ENCODE measurements around the gene HSD17B2. TPM values are rescaled to one million over a fixed set of nuclear protein-coding genes. Genes with fewer than 3 reads are reported as not detected.
"Not testable (repeated sequence)": the region's sequence is repeated elsewhere in the genome, so short reads cannot be mapped to it uniquely, and the experiment has no call there.

HSD17B2 gene
- total and polyA plus RNA-seq, 5 donors from 2014 or later, result 0.06 TPM; not detected in 4

- H3K4me3 ChIP-seq (ENCODE audit: low read depth, low read length), result no peak overlapping the region
- Mint-ChIP-seq H3K27ac (no peak overlapping the region), H3K9me3 (peaks cover 0 to 3% (median 0%) of the 10 kb centered on the region in 7 donors), H3K4me1 (peaks cover 0 to 5% (median 0%) of the 10 kb centered on the region in 4 donors), H3K27me3 (peaks cover 4% of the 10 kb centered on the region), H3K36me3 (no peaks in the 10 kb centered on the region), H3K4me3 (no peak overlapping the region)
- H3K27ac ChIP-seq (ENCODE audit: insufficient read depth, low read length, poor library complexity, severe bottlenecking), result no peak overlapping the region
- DNase-seq, result no peak
- peaks cover 2% of the 10 kb centered on the region for H3K27me3 ChIP-seq (ENCODE audit: control insufficient read depth, insufficient read depth, low read length)
- H3K4me1 ChIP-seq (ENCODE audit: control insufficient read depth, insufficient read depth, low read length, poor library complexity, severe bottlenecking), result no peaks in the 10 kb centered on the region
- H3K9me3 ChIP-seq (ENCODE audit: control insufficient read depth in 2 of 2, low read length in 2 of 2), result no peaks in the 10 kb centered on the region
- ATAC-seq (ENCODE audit: low read depth in 2 of 2), result no peak
- no peaks in the 10 kb centered on the region for H3K36me3 ChIP-seq (ENCODE audit: control insufficient read depth, insufficient read depth, low read length)
Measured at GRCh38 chr16:82096641-82097040, 61.6 kb downstream of the HSD17B2 start.

GRCh38 chr16:82105107-82105506 is 70.1 kb downstream of the HSD17B2 start:
- Mint-ChIP-seq H3K27me3 (no peaks in the 10 kb centered on the region), H3K4me3 (no peak overlapping the region), H3K36me3 (no peaks in the 10 kb centered on the region), H3K27ac (no peak overlapping the region), H3K9me3 (peaks cover 0 to 1% (median 0%) of the 10 kb centered on the region in 7 donors), H3K4me1 (no peaks in the 10 kb centered on the region)
- DNase-seq, result no peak
- H3K4me1 ChIP-seq (ENCODE audit: control insufficient read depth, insufficient read depth, low read length, poor library complexity, severe bottlenecking), result no peaks in the 10 kb centered on the region
- no peaks in the 10 kb centered on the region for H3K36me3 ChIP-seq (ENCODE audit: control insufficient read depth, insufficient read depth, low read length)
- no peak overlapping the region for H3K4me3 ChIP-seq (ENCODE audit: low read depth, low read length)
- H3K27ac ChIP-seq (ENCODE audit: insufficient read depth, low read length, poor library complexity, severe bottlenecking), result no peak overlapping the region
- peaks cover 2% of the 10 kb centered on the region for H3K27me3 ChIP-seq (ENCODE audit: control insufficient read depth, insufficient read depth, low read length)
- no peaks in the 10 kb centered on the region for H3K9me3 ChIP-seq (ENCODE audit: control insufficient read depth in 2 of 2, low read length in 2 of 2)
- no peak for ATAC-seq (ENCODE audit: low read depth in 2 of 2)

- Histone ChIP-seq H3K27me3 (ENCODE audit: control insufficient read depth, insufficient read depth, low read length) (peaks cover 2% of the 10 kb centered on the region), H3K36me3 (ENCODE audit: control insufficient read depth, insufficient read depth, low read length) (no peaks in the 10 kb centered on the region), H3K27ac (ENCODE audit: insufficient read depth, low read length, poor library complexity, severe bottlenecking) (no peak overlapping the region), H3K9me3 (ENCODE audit: control insufficient read depth in 2 of 2, low read length in 2 of 2) (no peaks in the 10 kb centered on the region), H3K4me1 (ENCODE audit: control insufficient read depth, insufficient read depth, low read length, poor library complexity, severe bottlenecking) (no peaks in the 10 kb centered on the region), H3K4me3 (ENCODE audit: low read depth, low read length) (no peak overlapping the region)
- Mint-ChIP-seq H3K27me3 (no peaks in the 10 kb centered on the region), H3K9me3 (peaks cover 0 to 1% (median 0%) of the 10 kb centered on the region in 7 donors), H3K36me3 (no peaks in the 10 kb centered on the region), H3K4me3 (no peak overlapping the region), H3K27ac (no peak overlapping the region), H3K4me1 (no peaks in the 10 kb centered on the region)
- DNase-seq (no peak), ATAC-seq (ENCODE audit: low read depth in 2 of 2) (no peak)
Measured at GRCh38 chr16:82108100-82108499, 73.0 kb downstream of the HSD17B2 start.

GRCh38 chr16:82108774-82109173 is 73.7 kb downstream of the HSD17B2 start:
- H3K36me3 ChIP-seq (ENCODE audit: control insufficient read depth, insufficient read depth, low read length), result no peaks in the 10 kb centered on the region
- no peaks in the 10 kb centered on the region for H3K4me1 Mint-ChIP-seq
- peaks cover 0 to 1% (median 0%) of the 10 kb centered on the region in 7 donors for H3K9me3 Mint-ChIP-seq
- ATAC-seq (ENCODE audit: low read depth in 2 of 2), result no peak
- no peak overlapping the region for H3K27ac Mint-ChIP-seq
- peaks cover 2% of the 10 kb centered on the region for H3K27me3 ChIP-seq (ENCODE audit: control insufficient read depth, insufficient read depth, low read length)
- DNase-seq, result no peak
- no peaks in the 10 kb centered on the region for H3K9me3 ChIP-seq (ENCODE audit: control insufficient read depth in 2 of 2, low read length in 2 of 2)
- no peaks in the 10 kb centered on the region for H3K4me1 ChIP-seq (ENCODE audit: control insufficient read depth, insufficient read depth, low read length, poor library complexity, severe bottlenecking)
- H3K4me3 ChIP-seq (ENCODE audit: low read depth, low read length), result no peak overlapping the region
- no peaks in the 10 kb centered on the region for H3K27me3 Mint-ChIP-seq
- no peak overlapping the region for H3K27ac ChIP-seq (ENCODE audit: insufficient read depth, low read length, poor library complexity, severe bottlenecking)
- H3K4me3 Mint-ChIP-seq, result no peak overlapping the region
- H3K36me3 Mint-ChIP-seq, result no peaks in the 10 kb centered on the region

- not testable (repeated sequence) for H3K27me3 Mint-ChIP-seq; H3K4me3 Mint-ChIP-seq; ATAC-seq (ENCODE audit: low read depth in 2 of 2); H3K9me3 ChIP-seq (ENCODE audit: control insufficient read depth in 2 of 2, low read length in 2 of 2); H3K27ac ChIP-seq (ENCODE audit: insufficient read depth, low read length, poor library complexity, severe bottlenecking); H3K9me3 Mint-ChIP-seq; H3K4me1 ChIP-seq (ENCODE audit: control insufficient read depth, insufficient read depth, low read length, poor library complexity, severe bottlenecking); H3K4me3 ChIP-seq (ENCODE audit: low read depth, low read length); H3K36me3 Mint-ChIP-seq; H3K4me1 Mint-ChIP-seq; DNase-seq; H3K27me3 ChIP-seq (ENCODE audit: control insufficient read depth, insufficient read depth, low read length); H3K36me3 ChIP-seq (ENCODE audit: control insufficient read depth, insufficient read depth, low read length); H3K27ac Mint-ChIP-seq
Measured at GRCh38 chr16:82109266-82109665, 74.2 kb downstream of the HSD17B2 start.

GRCh38 chr16:82111944-82112343 is 76.9 kb downstream of the HSD17B2 start:
- Mint-ChIP-seq H3K36me3 (no peaks in the 10 kb centered on the region), H3K9me3 (peaks cover 0 to 1% (median 0%) of the 10 kb centered on the region in 7 donors), H3K4me1 (peaks cover 0 to 5% (median 0%) of the 10 kb centered on the region in 4 donors), H3K4me3 (no peak overlapping the region), H3K27ac (no peak overlapping the region), H3K27me3 (no peaks in the 10 kb centered on the region)
- ATAC-seq (ENCODE audit: low read depth in 2 of 2), result no peak
- no peaks in the 10 kb centered on the region for H3K9me3 ChIP-seq (ENCODE audit: control insufficient read depth in 2 of 2, low read length in 2 of 2)
- no peak for DNase-seq
- no peak overlapping the region for H3K4me3 ChIP-seq (ENCODE audit: low read depth, low read length)
- H3K27ac ChIP-seq (ENCODE audit: insufficient read depth, low read length, poor library complexity, severe bottlenecking), result no peak overlapping the region
- no peaks in the 10 kb centered on the region for H3K4me1 ChIP-seq (ENCODE audit: control insufficient read depth, insufficient read depth, low read length, poor library complexity, severe bottlenecking)
- H3K36me3 ChIP-seq (ENCODE audit: control insufficient read depth, insufficient read depth, low read length), result no peaks in the 10 kb centered on the region
- no peaks in the 10 kb centered on the region for H3K27me3 ChIP-seq (ENCODE audit: control insufficient read depth, insufficient read depth, low read length)

GRCh38 chr16:82113741-82114140 is 78.7 kb downstream of the HSD17B2 start:
- H3K9me3 Mint-ChIP-seq, result peaks cover 0 to under 1% (median 0%) of the 10 kb centered on the region in 7 donors
- Histone ChIP-seq H3K27ac (ENCODE audit: insufficient read depth, low read length, poor library complexity, severe bottlenecking) (no peak overlapping the region), H3K4me3 (ENCODE audit: low read depth, low read length) (no peak overlapping the region), H3K27me3 (ENCODE audit: control insufficient read depth, insufficient read depth, low read length) (no peaks in the 10 kb centered on the region), H3K4me1 (ENCODE audit: control insufficient read depth, insufficient read depth, low read length, poor library complexity, severe bottlenecking) (no peaks in the 10 kb centered on the region), H3K9me3 (ENCODE audit: control insufficient read depth in 2 of 2, low read length in 2 of 2) (no peaks in the 10 kb centered on the region), H3K36me3 (ENCODE audit: control insufficient read depth, insufficient read depth, low read length) (no peaks in the 10 kb centered on the region)
- no peaks in the 10 kb centered on the region for H3K36me3 Mint-ChIP-seq
- peaks cover 0 to 5% (median 0%) of the 10 kb centered on the region in 4 donors for H3K4me1 Mint-ChIP-seq
- H3K27ac Mint-ChIP-seq, result no peak overlapping the region
- DNase-seq (no peak), ATAC-seq (ENCODE audit: low read depth in 2 of 2) (no peak)
- no peaks in the 10 kb centered on the region for H3K27me3 Mint-ChIP-seq
- no peak overlapping the region for H3K4me3 Mint-ChIP-seq

GRCh38 chr16:82116535-82116934 is 81.5 kb downstream of the HSD17B2 start:
- ATAC-seq (ENCODE audit: low read depth in 2 of 2) (no peak), DNase-seq (no peak)
- Mint-ChIP-seq H3K27ac (no peak overlapping the region), H3K27me3 (no peaks in the 10 kb centered on the region), H3K4me1 (peaks cover 0 to 5% (median 0%) of the 10 kb centered on the region in 4 donors), H3K9me3 (no peaks in the 10 kb centered on the region), H3K4me3 (no peak overlapping the region), H3K36me3 (no peaks in the 10 kb centered on the region)
- H3K9me3 ChIP-seq (ENCODE audit: control insufficient read depth in 2 of 2, low read length in 2 of 2), result no peaks in the 10 kb centered on the region
- H3K4me1 ChIP-seq (ENCODE audit: control insufficient read depth, insufficient read depth, low read length, poor library complexity, severe bottlenecking), result no peaks in the 10 kb centered on the region
- no peaks in the 10 kb centered on the region for H3K36me3 ChIP-seq (ENCODE audit: control insufficient read depth, insufficient read depth, low read length)
- H3K27ac ChIP-seq (ENCODE audit: insufficient read depth, low read length, poor library complexity, severe bottlenecking), result no peak overlapping the region
- no peaks in the 10 kb centered on the region for H3K27me3 ChIP-seq (ENCODE audit: control insufficient read depth, insufficient read depth, low read length)
- no peak overlapping the region for H3K4me3 ChIP-seq (ENCODE audit: low read depth, low read length)

Measured in CD4-positive, CD25-positive, alpha-beta regulatory T cell (primary cell).